Measurements from ENCODE around the gene RERE. TPM values are rescaled to one million over a fixed set of nuclear protein-coding genes. Genes with fewer than 3 reads are reported as not detected.

RERE gene
- total RNA-seq, 2 donors from 2014 or later: 102 to 108 TPM

GRCh38 chr1:8525558-8526275, 291.7 kb downstream of the RERE start:
- no peaks in the 10 kb centered on the region for H3K27me3 Mint-ChIP-seq
- H3K4me3 Mint-ChIP-seq: no peak overlapping the region
- ATAC-seq (peak; percentile 96), DNase-seq (peak; percentile 22 to 53 (median 48))
- H3K9me3 ChIP-seq (ENCODE audit: control insufficient read depth, low read length, poor library complexity, severe bottlenecking): no peaks in the 10 kb centered on the region
- H3K36me3 Mint-ChIP-seq (ENCODE audit: low read depth): peaks cover 8% of the 10 kb centered on the region
- no peak overlapping the region for H3K27ac Mint-ChIP-seq
- peaks cover 30% of the 10 kb centered on the region for H3K4me1 Mint-ChIP-seq

GRCh38 chr1:8525216-8525557, 292.3 kb downstream of the RERE start:
- no peak overlapping the region for H3K27ac Mint-ChIP-seq
- no peaks in the 10 kb centered on the region for H3K27me3 Mint-ChIP-seq
- H3K4me3 Mint-ChIP-seq: no peak overlapping the region
- peak in 1 of 3 donors; percentile 23 for DNase-seq
- peaks cover 31% of the 10 kb centered on the region for H3K4me1 Mint-ChIP-seq
- H3K9me3 ChIP-seq (ENCODE audit: control insufficient read depth, low read length, poor library complexity, severe bottlenecking): no peaks in the 10 kb centered on the region
- ATAC-seq: peak; percentile 25
- peaks cover 8% of the 10 kb centered on the region for H3K36me3 Mint-ChIP-seq (ENCODE audit: low read depth)

- H3K36me3 Mint-ChIP-seq (ENCODE audit: low read depth): peaks cover 6% of the 10 kb centered on the region
- no peak for ATAC-seq
- no peak overlapping the region for H3K27ac Mint-ChIP-seq
- no peaks in the 10 kb centered on the region for H3K9me3 ChIP-seq (ENCODE audit: control insufficient read depth, low read length, poor library complexity, severe bottlenecking)
- no peak for DNase-seq
- H3K4me3 Mint-ChIP-seq: no peak overlapping the region
- H3K4me1 Mint-ChIP-seq: peaks cover 32% of the 10 kb centered on the region
- H3K27me3 Mint-ChIP-seq: no peaks in the 10 kb centered on the region
These were observed 292.7 kb downstream of the RERE start for GRCh38 chr1:8524627-8525157.

- Mint-ChIP-seq H3K4me3 (no peak overlapping the region), H3K27ac (no peak overlapping the region), H3K4me1 (peaks cover 32% of the 10 kb centered on the region), H3K27me3 (no peaks in the 10 kb centered on the region), H3K36me3 (ENCODE audit: low read depth) (peaks cover 6% of the 10 kb centered on the region)
- DNase-seq (no peak), ATAC-seq (no peak)
- H3K9me3 ChIP-seq (ENCODE audit: control insufficient read depth, low read length, poor library complexity, severe bottlenecking): no peaks in the 10 kb centered on the region
These were observed 293.7 kb downstream of the RERE start for GRCh38 chr1:8523666-8524206.

DNA sequence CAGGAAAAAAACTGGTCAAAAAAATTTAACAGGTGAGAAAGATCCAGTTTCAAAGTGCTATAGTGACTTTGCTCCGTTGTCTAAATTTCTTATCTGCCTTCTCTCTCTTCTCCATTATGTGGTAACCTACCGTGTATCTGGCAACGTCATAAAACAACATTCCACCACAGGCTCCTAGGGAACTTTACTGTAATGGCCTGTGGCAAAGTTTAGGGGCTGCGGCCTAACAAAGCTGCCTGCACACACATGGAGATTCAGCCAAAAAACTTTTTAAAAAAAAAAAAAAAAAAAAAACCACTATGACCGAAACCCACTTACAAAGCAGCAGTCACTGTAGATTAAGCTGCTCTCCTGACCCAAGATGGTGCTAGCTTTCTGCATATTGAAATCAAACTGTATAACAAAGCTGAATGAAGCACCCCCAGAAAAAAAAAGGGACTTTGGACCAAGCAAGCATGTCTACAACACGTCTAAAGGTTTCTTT, 296.9 kb downstream of the RERE start:
- ATAC-seq: no peak
- peaks cover 47% of the 10 kb centered on the region for H3K4me1 Mint-ChIP-seq
- H3K4me3 Mint-ChIP-seq: no peak overlapping the region

GRCh38 chr1:8519167-8519566, 298.3 kb downstream of the RERE start:
- H3K27ac Mint-ChIP-seq: no peak overlapping the region
- no peak overlapping the region for H3K4me3 Mint-ChIP-seq
- peaks cover 11% of the 10 kb centered on the region for H3K36me3 Mint-ChIP-seq (ENCODE audit: low read depth)
- H3K9me3 ChIP-seq (ENCODE audit: control insufficient read depth, low read length, poor library complexity, severe bottlenecking): no peaks in the 10 kb centered on the region
- DNase-seq: no peak
- no peak for ATAC-seq
- H3K27me3 Mint-ChIP-seq: no peaks in the 10 kb centered on the region
- H3K4me1 Mint-ChIP-seq: peaks cover 39% of the 10 kb centered on the region

More for the DNA sequence above, 296.9 kb downstream of the RERE start:
- Mint-ChIP-seq H3K27me3 (no peaks in the 10 kb centered on the region), H3K27ac (peak overlapping the region; percentile 43), H3K36me3 (ENCODE audit: low read depth) (peaks cover 11% of the 10 kb centered on the region)
- DNase-seq: no peak
- H3K9me3 ChIP-seq (ENCODE audit: control insufficient read depth, low read length, poor library complexity, severe bottlenecking): no peaks in the 10 kb centered on the region

DNA sequence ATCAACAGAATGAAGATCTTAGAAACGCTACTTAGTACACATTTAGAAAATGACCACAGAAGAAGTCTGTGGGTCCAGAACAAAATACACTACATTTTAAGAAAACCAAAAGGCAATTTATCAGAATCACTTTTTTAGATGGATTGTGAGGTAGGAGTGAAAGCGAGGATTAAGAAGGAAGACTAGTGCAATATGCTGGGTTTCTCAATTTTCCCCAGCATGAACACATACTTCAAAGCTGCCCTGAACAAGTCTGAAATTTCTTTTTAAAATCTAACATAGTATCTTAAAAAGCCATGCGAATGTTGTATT, 299.0 kb downstream of the RERE start:
- no peak for DNase-seq
- no peaks in the 10 kb centered on the region for H3K27me3 Mint-ChIP-seq
- peaks cover 9% of the 10 kb centered on the region for H3K36me3 Mint-ChIP-seq (ENCODE audit: low read depth)
- no peaks in the 10 kb centered on the region for H3K9me3 ChIP-seq (ENCODE audit: control insufficient read depth, low read length, poor library complexity, severe bottlenecking)
- no peak for ATAC-seq
- peak overlapping the region; percentile 82 for H3K27ac Mint-ChIP-seq
- H3K4me1 Mint-ChIP-seq: peaks cover 32% of the 10 kb centered on the region
- no peak overlapping the region for H3K4me3 Mint-ChIP-seq

DNA sequence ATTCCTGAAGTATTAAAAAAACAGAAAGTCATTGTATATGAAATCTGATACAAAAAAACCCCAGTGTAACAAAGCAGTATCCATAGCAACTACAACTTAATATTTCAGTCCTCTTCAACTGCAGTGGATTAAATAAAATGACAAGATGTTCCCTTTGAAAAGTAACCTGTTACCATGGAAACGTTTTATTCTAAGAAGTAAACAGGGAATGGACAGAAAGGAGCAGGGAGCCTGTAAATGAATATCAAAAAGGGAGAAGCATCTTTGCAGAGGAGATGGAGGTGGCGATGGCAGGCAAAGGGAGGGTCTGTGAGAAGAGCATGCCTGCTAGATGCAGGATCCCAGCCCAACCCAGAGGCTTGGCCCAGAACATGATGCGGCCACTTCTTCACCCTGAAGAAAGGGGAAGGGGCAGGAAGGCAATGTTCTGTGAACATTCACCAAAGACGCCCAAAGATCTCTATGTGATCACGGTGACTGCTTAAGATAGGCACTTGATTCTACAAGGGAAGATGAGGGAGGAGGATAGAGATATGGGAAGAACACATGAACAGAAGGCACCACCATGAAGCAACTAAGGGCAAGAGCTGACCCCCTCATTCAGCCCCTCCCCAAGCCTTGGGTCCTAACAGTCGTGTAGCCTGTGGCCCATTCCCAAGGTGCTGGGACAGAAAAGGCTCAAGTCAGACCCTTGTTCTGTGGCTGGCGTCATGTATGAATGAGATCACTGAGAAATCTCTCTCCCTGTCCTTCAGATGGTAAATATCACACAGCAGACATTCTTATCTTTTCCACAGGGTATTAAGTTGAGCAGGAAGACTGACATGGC, 299.6 kb downstream of the RERE start:
- Mint-ChIP-seq H3K36me3 (ENCODE audit: low read depth) (peaks cover 8% of the 10 kb centered on the region), H3K4me3 (peak overlapping the region; percentile 47), H3K27ac (peak overlapping the region; percentile 82), H3K4me1 (peaks cover 29% of the 10 kb centered on the region), H3K27me3 (no peaks in the 10 kb centered on the region)
- H3K9me3 ChIP-seq (ENCODE audit: control insufficient read depth, low read length, poor library complexity, severe bottlenecking): no peaks in the 10 kb centered on the region
- ATAC-seq (no peak), DNase-seq (no peak)

- peak overlapping the region; percentile 82 for H3K27ac Mint-ChIP-seq
- H3K4me1 Mint-ChIP-seq: peaks cover 31% of the 10 kb centered on the region
- ATAC-seq: no peak
- DNase-seq: no peak
- no peaks in the 10 kb centered on the region for H3K9me3 ChIP-seq (ENCODE audit: control insufficient read depth, low read length, poor library complexity, severe bottlenecking)
- peaks cover 5% of the 10 kb centered on the region for H3K36me3 Mint-ChIP-seq (ENCODE audit: low read depth)
- H3K27me3 Mint-ChIP-seq: no peaks in the 10 kb centered on the region
- H3K4me3 Mint-ChIP-seq: no peak overlapping the region
These were observed 300.5 kb downstream of the RERE start for GRCh38 chr1:8516793-8517556.

DNA sequence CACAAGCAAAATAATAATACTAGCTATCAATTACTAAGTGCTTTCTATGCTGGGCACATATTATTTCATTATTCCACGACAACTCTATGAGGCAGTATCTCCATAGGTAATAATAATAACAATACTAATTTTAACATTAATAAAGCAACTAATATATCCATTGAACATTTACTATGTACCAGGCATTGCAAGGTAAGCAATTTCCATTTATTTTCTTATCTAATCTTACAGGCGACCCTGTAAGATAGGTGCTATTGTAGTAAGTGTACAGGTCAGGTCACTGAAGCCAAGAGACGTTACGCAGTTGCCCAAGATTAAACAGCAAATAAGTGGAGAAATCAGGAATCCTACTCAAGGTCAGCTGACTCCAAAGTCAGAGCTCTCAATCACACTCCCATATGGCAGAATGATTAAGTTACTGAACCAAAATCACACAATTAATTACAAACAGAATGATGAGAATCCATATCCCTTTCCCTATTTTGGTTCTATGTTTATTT, 301.1 kb downstream of the RERE start:
- Mint-ChIP-seq H3K27me3 (no peaks in the 10 kb centered on the region), H3K4me1 (peaks cover 28% of the 10 kb centered on the region), H3K27ac (peak overlapping the region; percentile 82), H3K36me3 (ENCODE audit: low read depth) (peaks cover 5% of the 10 kb centered on the region), H3K4me3 (no peak overlapping the region)
- no peak for ATAC-seq
- no peak for DNase-seq
- H3K9me3 ChIP-seq (ENCODE audit: control insufficient read depth, low read length, poor library complexity, severe bottlenecking): no peaks in the 10 kb centered on the region

DNA sequence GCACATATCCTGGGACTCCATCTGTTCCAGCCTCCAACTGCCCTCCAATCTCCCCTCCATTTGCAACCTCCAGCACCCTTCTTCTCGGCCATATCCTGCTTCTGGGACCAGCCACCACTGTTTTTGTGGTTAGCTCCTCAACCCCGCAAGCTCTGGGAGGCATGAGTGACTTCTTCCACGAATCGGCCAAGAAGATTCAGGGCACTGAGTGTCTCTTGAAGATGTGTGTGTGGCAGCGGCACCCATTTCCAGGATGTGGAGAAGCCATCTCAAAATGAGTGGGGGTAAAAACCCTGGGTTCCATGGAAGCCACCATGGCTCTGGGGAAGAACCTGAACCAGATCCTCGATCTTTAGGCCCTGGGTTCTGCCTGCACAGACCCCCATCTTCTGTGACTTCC, 304.9 kb downstream of the RERE start:
- DNase-seq (no peak), ATAC-seq (no peak)
- H3K9me3 ChIP-seq (ENCODE audit: control insufficient read depth, low read length, poor library complexity, severe bottlenecking): no peaks in the 10 kb centered on the region
- Mint-ChIP-seq H3K27ac (no peak overlapping the region), H3K27me3 (no peaks in the 10 kb centered on the region), H3K36me3 (ENCODE audit: low read depth) (peaks cover 8% of the 10 kb centered on the region), H3K4me3 (no peak overlapping the region), H3K4me1 (peaks cover 31% of the 10 kb centered on the region)

DNA sequence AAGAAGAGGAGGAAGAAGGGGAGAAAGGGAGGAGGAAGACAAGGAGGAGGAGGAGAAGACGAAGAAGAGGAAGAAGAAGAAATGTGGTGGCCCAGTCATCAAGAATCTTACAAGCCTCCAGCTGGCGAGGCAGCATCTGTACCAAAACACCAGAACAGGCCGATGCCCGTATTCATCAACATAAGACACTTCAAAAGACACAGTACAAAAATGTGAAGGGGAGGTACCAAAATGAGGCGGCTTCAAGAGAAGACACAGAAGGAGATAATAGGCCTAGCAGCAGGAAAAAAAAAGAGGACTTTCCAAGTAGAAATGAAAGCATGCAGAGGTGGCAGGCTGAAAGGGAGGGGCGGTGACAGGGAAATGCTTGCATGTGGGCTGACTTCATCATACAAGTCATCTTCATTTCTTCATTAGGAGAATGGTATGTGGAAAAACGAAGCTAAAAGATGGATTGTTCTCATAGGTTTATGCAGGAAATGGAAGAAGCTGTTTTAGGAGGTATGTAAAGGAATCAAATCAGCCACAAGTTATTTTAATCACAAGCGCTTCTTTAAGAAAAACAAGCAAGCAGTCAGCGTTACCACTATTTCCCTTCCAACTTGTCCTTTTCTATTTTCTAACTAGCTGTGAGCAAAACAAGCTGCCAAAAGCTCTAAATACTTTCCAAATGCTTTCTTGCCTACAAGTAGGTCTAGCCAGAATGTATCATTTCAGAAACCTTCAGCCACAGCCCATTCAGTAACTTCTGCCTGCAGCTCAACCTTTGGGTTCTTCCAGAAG, 307.2 kb downstream of the RERE start:
- peak overlapping the region; percentile 94 for H3K27ac Mint-ChIP-seq
- peak overlapping the region; percentile 89 for H3K4me3 Mint-ChIP-seq
- H3K9me3 ChIP-seq (ENCODE audit: control insufficient read depth, low read length, poor library complexity, severe bottlenecking): no peaks in the 10 kb centered on the region
- H3K4me1 Mint-ChIP-seq: peaks cover 25% of the 10 kb centered on the region
- no peaks in the 10 kb centered on the region for H3K27me3 Mint-ChIP-seq
- peak; percentile 79 for ATAC-seq
- peaks cover 12% of the 10 kb centered on the region for H3K36me3 Mint-ChIP-seq (ENCODE audit: low read depth)
- DNase-seq: no peak
